Thyroid gland (tissue), 4 donors: ENCODE results near the gene ANKMY1.

Source experiments
- POLR2A ChIP-seq, 2 donors: fragments of 450-650 bp; IDR thresholded peaks; one replicate each; pipeline ENCODE4 v1.6.1; 2017; ENCODE audit warnings: antibody characterized with exemption in 2 of 2, mild to moderate bottlenecking in 2 of 2, moderate library complexity in 1 of 2
- TF ChIP-seq, protein P1 (sequence below), 6 experiments: fragments of 200-600 bp in 3 of 6; fragments of 450-650 bp in 3 of 6; sonication (generic) in 3 of 6; IDR thresholded peaks; one replicate each; pipeline ENCODE4 v1.5.1; 2016 to 2019; ENCODE audit warnings: antibody characterized with exemption in 6 of 6, mild to moderate bottlenecking in 2 of 6, inconsistent platforms in 1 of 6, moderate library complexity in 1 of 6

DNA sequence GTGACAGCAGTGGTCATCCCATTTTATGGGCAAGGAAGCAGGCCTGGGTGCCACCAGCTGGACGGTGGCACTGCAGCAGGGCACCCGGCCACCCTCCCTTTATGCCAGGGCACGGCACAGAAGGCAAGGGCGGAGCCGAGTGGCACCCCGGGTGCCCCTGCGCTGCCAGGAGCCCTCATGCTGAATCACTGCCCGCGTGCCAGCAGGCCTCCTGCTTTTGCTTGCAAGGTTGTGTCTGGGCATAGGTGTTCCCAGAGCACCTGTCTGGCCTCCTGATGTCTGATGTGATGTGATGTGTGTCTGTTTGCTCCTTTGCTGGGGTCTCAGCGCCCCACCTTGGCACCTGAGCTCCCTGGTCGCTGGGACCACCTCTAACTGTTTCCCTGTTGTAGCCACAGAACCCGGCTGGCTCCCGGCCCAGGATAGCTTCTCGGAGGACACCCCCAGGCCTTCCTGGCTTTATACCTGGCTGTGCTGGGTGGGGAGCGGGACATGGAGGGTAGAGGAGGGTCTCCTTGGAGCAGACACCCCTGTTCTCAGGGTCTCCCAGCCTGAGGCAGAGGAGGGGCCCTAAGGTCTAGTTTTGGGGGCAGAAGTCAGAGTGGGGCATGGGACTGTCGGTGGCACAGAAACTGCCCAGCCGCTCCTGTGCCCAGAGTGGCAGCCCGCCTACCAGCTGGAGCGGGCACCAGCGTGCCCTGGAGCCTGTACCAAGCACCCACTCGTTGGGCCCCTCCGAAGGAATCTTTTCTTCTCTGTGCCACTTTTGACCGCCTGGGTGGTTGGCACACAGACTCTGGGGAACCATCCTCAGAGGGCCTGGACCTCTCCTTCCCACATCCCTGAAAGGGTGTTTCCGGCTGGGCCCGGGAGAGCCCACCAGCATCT lies 118.7 kb downstream of the ANKMY1 start:
- TF ChIP-seq, protein P1, sequence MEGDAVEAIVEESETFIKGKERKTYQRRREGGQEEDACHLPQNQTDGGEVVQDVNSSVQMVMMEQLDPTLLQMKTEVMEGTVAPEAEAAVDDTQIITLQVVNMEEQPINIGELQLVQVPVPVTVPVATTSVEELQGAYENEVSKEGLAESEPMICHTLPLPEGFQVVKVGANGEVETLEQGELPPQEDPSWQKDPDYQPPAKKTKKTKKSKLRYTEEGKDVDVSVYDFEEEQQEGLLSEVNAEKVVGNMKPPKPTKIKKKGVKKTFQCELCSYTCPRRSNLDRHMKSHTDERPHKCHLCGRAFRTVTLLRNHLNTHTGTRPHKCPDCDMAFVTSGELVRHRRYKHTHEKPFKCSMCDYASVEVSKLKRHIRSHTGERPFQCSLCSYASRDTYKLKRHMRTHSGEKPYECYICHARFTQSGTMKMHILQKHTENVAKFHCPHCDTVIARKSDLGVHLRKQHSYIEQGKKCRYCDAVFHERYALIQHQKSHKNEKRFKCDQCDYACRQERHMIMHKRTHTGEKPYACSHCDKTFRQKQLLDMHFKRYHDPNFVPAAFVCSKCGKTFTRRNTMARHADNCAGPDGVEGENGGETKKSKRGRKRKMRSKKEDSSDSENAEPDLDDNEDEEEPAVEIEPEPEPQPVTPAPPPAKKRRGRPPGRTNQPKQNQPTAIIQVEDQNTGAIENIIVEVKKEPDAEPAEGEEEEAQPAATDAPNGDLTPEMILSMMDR (IDR thresholded peaks at IDR 0.05), result no peak
- TF ChIP-seq POLR2A (IDR thresholded peaks at IDR 0.05), result no peak
